K562 (cell line): ENCODE results near the gene PLEKHG1. TPM values are rescaled to one million over a fixed set of nuclear protein-coding genes. Genes with fewer than 3 reads are reported as not detected.
A peak's percentile ranks its signal among the peaks of the same experiment; 100 is the strongest.

Experiments
- CREB1 ChIP-seq, 2 experiments: sonication (generic) in 1 of 2; formaldehyde crosslinking in 1 of 2; IDR thresholded peaks; 2 replicates each; pipeline versions ENCODE4 v1.6.1 to v1.8.0; 2012 to 2022; ENCODE audit warnings: inconsistent platforms in 1 of 2, mild to moderate bottlenecking in 1 of 2, missing genetic modification reagents in 1 of 2, moderate library complexity in 1 of 2
- E2F1 ChIP-seq: sonication (generic); formaldehyde crosslinking; IDR thresholded peaks from 2 replicates; pipeline ENCODE4 v1.8.1; 2023; ENCODE audit warnings: mild to moderate bottlenecking, missing genetic modification reagents, moderate library complexity
- HMGXB4 ChIP-seq: sonication (generic); formaldehyde crosslinking; IDR thresholded peaks from 2 replicates; pipeline ENCODE4 v1.8.1; 2023; ENCODE audit warnings: mild to moderate bottlenecking, missing genetic modification reagents
- KAT2B ChIP-seq: IDR thresholded peaks from one replicate; pipeline ENCODE4 v1.6.1; 2012; ENCODE audit warnings: low read depth, mild to moderate bottlenecking, control low read depth, inconsistent platforms, low read length, moderate library complexity
- KDM5B ChIP-seq: fragments of 200-600 bp; sonication (generic); IDR thresholded peaks from 2 replicates; pipeline ENCODE4 v1.6.1; 2012; ENCODE audit warnings: low read depth, mild to moderate bottlenecking, moderate library complexity, low read length, control low read depth, inconsistent platforms; ENCODE audit not compliant: insufficient replicate concordance
- MCM3 ChIP-seq: fragments of 450-650 bp; IDR thresholded peaks from 2 replicates; pipeline ENCODE4 v1.6.1; 2016
- MYC ChIP-seq, 2 experiments: fragments of 250-450 bp in 1 of 2; sonication (Bioruptor Pico) in 1 of 2; IDR thresholded peaks; 2 replicates each; pipeline versions ENCODE4 v1.5.1 to v1.6.1; 2012 to 2021; ENCODE audit warnings: low read depth in 2 of 2, borderline replicate concordance in 1 of 2, improper control_type of control experiment in 1 of 2, low read length in 1 of 2, mild to moderate bottlenecking in 1 of 2, moderate library complexity in 1 of 2
- NCOR1 ChIP-seq: fragments of 450-650 bp; IDR thresholded peaks from 2 replicates; pipeline ENCODE4 v1.6.1; 2016; ENCODE audit warnings: mild to moderate bottlenecking, moderate library complexity
- RBM22 ChIP-seq: fragments of 200-400 bp; formaldehyde crosslinking; IDR thresholded peaks from 2 replicates; pipeline ENCODE4 v1.6.1; 2018; ENCODE audit warnings: low read length, low read depth; ENCODE audit not compliant: poor library complexity, severe bottlenecking
- SLC30A9 ChIP-seq: fragments of 250-450 bp; sonication (Bioruptor Pico); IDR thresholded peaks from 2 replicates; pipeline ENCODE4 v1.8.0; 2022; ENCODE audit warnings: mild to moderate bottlenecking, moderate library complexity
- SMARCC2 ChIP-seq: fragments of 450-650 bp; IDR thresholded peaks from 2 replicates; pipeline ENCODE4 v1.6.1; 2017; ENCODE audit warnings: antibody characterized with exemption, moderate library complexity, mild to moderate bottlenecking, low read depth
- ZFP30 ChIP-seq: fragments of 250-450 bp; sonication (Bioruptor Pico); IDR thresholded peaks from 2 replicates; pipeline ENCODE4 v1.8.0; 2022; ENCODE audit warnings: moderate library complexity, mild to moderate bottlenecking, inconsistent platforms, borderline replicate concordance
- ZNF165 ChIP-seq: fragments of 250-450 bp; sonication (Bioruptor Pico); IDR thresholded peaks from 2 replicates; pipeline ENCODE4 v1.4.0; 2020; ENCODE audit warnings: borderline replicate concordance
- ZNF57 ChIP-seq: fragments of 450-650 bp; formaldehyde crosslinking; IDR thresholded peaks from 2 replicates; pipeline ENCODE4 v1.4.0; 2020; ENCODE audit warnings: mild to moderate bottlenecking, moderate library complexity
- ZNF75A ChIP-seq: fragments of 450-650 bp; formaldehyde crosslinking; IDR thresholded peaks from 2 replicates; pipeline ENCODE4 v1.4.0; 2020; ENCODE audit warnings: mild to moderate bottlenecking
- polyA plus RNA-seq, 8 experiments: library from polyadenylated mRNA; depleted of rRNA in 4 of 8; stranded (reverse) in 5 of 8; unstranded in 3 of 8; fragments of >200 nt; fragmentation: Nextera tagmentation in 2 of 8; fragmentation: Illumina TruSeq in 1 of 8; extraction: Ambion mirVana in 2 of 8; extraction: Trizol in 1 of 8; gene quantifications; 2 replicates each; pipeline versions ENCODE4 v1.2.1 to v1.2.3, GENCODE V29; 2011 to 2014; ENCODE audit warnings: inconsistent platforms in 1 of 8, missing spikeins in 1 of 8
- total RNA-seq, 7 experiments: library from RNA; depleted of rRNA in 6 of 7; stranded (reverse); fragments of >200 nt in 6 of 7; fragmentation: Illumina TruSeq in 2 of 7; extraction: Trizol in 2 of 7; gene quantifications; 2 replicates each; pipeline versions ENCODE4 v1.2.1 to v1.2.3, GENCODE V29; 2011 to 2021; ENCODE audit warnings: low replicate concordance in 1 of 7
- TF ChIP-seq, protein P1 (sequence below): fragments of 250-450 bp; sonication (Bioruptor Pico); IDR thresholded peaks from 2 replicates; pipeline ENCODE4 v1.8.0; 2022; ENCODE audit warnings: inconsistent platforms
- TF ChIP-seq, protein P2 (sequence below), 3 experiments: fragments of 200-800 bp in 1 of 3; fragments of 250-450 bp in 1 of 3; fragments of 450-650 bp in 1 of 3; sonication (Bioruptor Pico) in 1 of 3; sonication (Bioruptor generic) in 1 of 3; formaldehyde crosslinking in 1 of 3; IDR thresholded peaks; 2 replicates each; pipeline versions ENCODE4 v1.6.1 to v1.8.0; 2016 to 2022; ENCODE audit warnings: mild to moderate bottlenecking in 2 of 3, missing genetic modification characterization in 2 of 3, missing compliant biosample characterization in 1 of 3, moderate library complexity in 1 of 3

PLEKHG1 gene
- total and polyA plus RNA-seq, 9 of the 15 experiments (the other 6 are each of a cell fraction or from before 2014, with no cell fraction given): 0.03 to 0.16 (median 0.03) TPM; not detected in 6

DNA sequence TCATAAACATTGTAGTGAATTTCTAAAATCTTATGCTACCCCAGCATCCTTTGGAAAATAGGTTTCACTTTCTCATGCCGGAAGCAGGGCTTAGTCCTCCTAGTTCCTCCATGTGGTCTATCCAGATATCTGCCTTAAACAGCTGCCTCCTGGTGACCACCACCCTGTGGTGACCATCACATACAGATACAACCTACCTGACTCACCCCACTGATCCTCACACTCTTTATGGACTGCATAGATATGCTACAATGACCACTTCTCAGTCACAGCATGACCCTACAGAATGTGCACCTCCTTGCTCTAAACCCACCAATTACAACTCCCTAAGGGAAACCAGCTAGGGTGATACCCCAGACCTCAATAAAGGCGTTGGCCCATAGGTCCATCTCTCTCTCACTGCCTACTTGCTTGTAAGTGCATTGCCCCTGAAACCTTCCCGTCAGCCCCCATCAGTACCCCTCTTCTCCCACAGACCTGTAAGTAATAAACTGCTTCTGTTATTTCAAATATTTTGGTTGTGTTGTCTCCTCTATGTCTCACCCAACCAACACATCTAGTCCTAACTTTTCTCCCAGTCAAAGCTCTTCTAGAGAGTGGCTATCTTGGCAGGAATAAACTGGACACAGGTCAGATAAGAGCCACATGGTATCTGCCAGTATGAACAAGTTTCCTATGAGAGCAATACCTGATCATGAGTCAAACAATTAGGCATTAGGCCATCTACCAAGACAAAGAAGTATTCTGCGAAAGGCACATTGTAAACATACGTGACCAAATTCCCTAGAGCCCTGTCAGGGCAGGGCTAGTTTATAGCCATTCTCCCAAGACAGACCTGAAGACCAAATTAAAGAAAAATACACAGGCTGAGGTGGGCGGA lies 39.4 kb upstream of the PLEKHG1 start (continued):
- TF ChIP-seq RBM22: no peak
- no peak for TF ChIP-seq ZNF165 (CRISPR knock-in tag)
- TF ChIP-seq ZFP30 (CRISPR knock-in tag): no peak
- TF ChIP-seq SLC30A9 (CRISPR knock-in tag): no peak
- no peak for TF ChIP-seq ZNF57 (CRISPR knock-in tag)
- peak; percentile 79 for TF ChIP-seq SMARCC2
- no peak for TF ChIP-seq ZNF75A (CRISPR knock-in tag)
- peak; percentile 92 for TF ChIP-seq NCOR1
- no peak for TF ChIP-seq KDM5B
- TF ChIP-seq MCM3: no peak
- no peak for TF ChIP-seq KAT2B
- TF ChIP-seq, protein P1, sequence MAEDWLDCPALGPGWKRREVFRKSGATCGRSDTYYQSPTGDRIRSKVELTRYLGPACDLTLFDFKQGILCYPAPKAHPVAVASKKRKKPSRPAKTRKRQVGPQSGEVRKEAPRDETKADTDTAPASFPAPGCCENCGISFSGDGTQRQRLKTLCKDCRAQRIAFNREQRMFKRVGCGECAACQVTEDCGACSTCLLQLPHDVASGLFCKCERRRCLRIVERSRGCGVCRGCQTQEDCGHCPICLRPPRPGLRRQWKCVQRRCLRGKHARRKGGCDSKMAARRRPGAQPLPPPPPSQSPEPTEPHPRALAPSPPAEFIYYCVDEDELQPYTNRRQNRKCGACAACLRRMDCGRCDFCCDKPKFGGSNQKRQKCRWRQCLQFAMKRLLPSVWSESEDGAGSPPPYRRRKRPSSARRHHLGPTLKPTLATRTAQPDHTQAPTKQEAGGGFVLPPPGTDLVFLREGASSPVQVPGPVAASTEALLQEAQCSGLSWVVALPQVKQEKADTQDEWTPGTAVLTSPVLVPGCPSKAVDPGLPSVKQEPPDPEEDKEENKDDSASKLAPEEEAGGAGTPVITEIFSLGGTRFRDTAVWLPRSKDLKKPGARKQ (CRISPR knock-in tag): no peak
- TF ChIP-seq, protein P2, sequence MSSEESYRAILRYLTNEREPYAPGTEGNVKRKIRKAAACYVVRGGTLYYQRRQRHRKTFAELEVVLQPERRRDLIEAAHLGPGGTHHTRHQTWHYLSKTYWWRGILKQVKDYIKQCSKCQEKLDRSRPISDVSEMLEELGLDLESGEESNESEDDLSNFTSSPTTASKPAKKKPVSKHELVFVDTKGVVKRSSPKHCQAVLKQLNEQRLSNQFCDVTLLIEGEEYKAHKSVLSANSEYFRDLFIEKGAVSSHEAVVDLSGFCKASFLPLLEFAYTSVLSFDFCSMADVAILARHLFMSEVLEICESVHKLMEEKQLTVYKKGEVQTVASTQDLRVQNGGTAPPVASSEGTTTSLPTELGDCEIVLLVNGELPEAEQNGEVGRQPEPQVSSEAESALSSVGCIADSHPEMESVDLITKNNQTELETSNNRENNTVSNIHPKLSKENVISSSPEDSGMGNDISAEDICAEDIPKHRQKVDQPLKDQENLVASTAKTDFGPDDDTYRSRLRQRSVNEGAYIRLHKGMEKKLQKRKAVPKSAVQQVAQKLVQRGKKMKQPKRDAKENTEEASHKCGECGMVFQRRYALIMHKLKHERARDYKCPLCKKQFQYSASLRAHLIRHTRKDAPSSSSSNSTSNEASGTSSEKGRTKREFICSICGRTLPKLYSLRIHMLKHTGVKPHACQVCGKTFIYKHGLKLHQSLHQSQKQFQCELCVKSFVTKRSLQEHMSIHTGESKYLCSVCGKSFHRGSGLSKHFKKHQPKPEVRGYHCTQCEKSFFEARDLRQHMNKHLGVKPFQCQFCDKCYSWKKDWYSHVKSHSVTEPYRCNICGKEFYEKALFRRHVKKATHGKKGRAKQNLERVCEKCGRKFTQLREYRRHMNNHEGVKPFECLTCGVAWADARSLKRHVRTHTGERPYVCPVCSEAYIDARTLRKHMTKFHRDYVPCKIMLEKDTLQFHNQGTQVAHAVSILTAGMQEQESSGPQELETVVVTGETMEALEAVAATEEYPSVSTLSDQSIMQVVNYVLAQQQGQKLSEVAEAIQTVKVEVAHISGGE (CRISPR knock-in tag; IDR thresholded peaks at IDR 0.05): peak in 1 of 3 experiments; percentile 53; a peak in 2 of 6 replicates
- peak; percentile 53 for TF ChIP-seq CREB1 (IDR thresholded peaks at IDR 0.05)
- no peak for TF ChIP-seq CREB1 (CRISPR knock-in tag; IDR thresholded peaks at IDR 0.05)
- peak; percentile 50; the same call in 1 of the 2 replicates for TF ChIP-seq MYC (IDR thresholded peaks at IDR 0.05; ENCODE audit: low read depth, low read length)
- no peak for TF ChIP-seq MYC (CRISPR knock-in tag; IDR thresholded peaks at IDR 0.05; ENCODE audit: borderline replicate concordance, low read depth)
- TF ChIP-seq HMGXB4: no peak
- 0 out of 2 replicates have a peak, but pooled peaks have one; percentile 5 for TF ChIP-seq E2F1
